Brain microvascular endothelial cell (primary cell): Measurements from ENCODE around the gene RYR2.

Experiments
- DNase-seq: peaks from one replicate; pipeline ENCODE4 v3.0.0-alpha.2; 2020
- H3K27ac ChIP-seq: fragments of 250-450 bp; sonication (Bioruptor Pico); 2 replicates; pipeline ENCODE4 v1.5.1; 2020; ENCODE audit warnings: mild to moderate bottlenecking, moderate library complexity
- H3K27me3 ChIP-seq: fragments of 250-450 bp; sonication (Bioruptor Pico); replicated peaks from 2 replicates; pipeline ENCODE4 v1.5.1; 2020; ENCODE audit warnings: mild to moderate bottlenecking
- H3K36me3 ChIP-seq: fragments of 250-450 bp; sonication (Bioruptor Pico); replicated peaks from 2 replicates; pipeline ENCODE4 v1.5.1; 2020; ENCODE audit warnings: mild to moderate bottlenecking
- H3K4me3 ChIP-seq: 2 replicates; pipeline ENCODE4 v1.5.1; 2011; ENCODE audit warnings: low read depth, mild to moderate bottlenecking, control low read depth, low read length, moderate library complexity
- CTCF ChIP-seq: IDR thresholded peaks from 2 replicates; pipeline ENCODE4 v1.5.1; 2011; ENCODE audit warnings: low read depth, mild to moderate bottlenecking, moderate library complexity, low read length, control low read depth, inconsistent platforms; ENCODE audit errors: missing control alignments
- in situ Hi-C: cut with HindIII; loops from 2 replicates; pipeline ENCODE4 v1.10.0; 2017; ENCODE audit warnings: low sequenced_read_pairs, low pct_ligation_motif_present

RYR2 gene

DNA sequence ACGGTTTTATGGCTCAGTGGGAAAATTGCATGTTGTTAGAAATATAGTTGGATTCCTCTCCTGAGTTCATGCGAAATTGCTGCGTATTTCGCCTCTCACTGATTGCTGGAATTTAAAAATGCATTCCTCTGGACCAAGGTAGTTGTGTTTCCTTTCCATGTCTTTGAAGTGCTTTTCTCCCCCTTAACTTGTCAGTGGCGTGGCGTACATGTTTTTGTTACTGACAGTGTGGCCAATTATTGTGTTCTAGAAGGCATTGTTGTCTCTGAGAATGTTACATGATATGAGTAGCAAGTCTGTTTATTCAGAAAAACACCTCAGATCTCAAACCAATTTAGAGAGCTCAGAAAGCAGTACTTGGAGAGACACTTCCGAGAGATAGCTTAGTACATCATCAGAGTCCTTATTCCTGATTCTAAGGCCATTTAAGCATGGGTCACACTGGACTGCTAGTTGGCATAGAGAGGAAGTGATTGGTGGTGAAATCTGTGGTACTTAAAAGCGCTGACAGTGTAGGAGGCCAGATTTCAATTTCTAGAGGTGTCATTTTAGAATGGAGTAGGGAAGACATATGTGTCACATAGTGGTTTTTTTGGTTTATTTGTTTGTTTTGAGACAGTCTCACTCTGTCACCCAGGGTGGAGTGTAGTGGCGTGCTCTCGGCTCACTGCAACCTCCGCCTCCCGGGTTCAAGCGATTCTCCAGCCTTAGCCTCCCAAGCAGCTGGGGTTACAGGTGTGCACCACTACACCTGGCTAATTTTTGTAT lies 184.4 kb downstream of the RYR2 start:
- Histone ChIP-seq H3K27ac (no peak overlapping the region), H3K4me3 (no peak overlapping the region), H3K27me3 (no peaks in the 10 kb centered on the region), H3K36me3 (no peaks in the 10 kb centered on the region)
- no peak for DNase-seq
- TF ChIP-seq CTCF = no peak
- in situ Hi-C loops = no loop called here

- Histone ChIP-seq H3K36me3 (no peaks in the 10 kb centered on the region), H3K4me3 (no peak overlapping the region), H3K27me3 (no peaks in the 10 kb centered on the region), H3K27ac (no peak overlapping the region)
- no peak for DNase-seq
- in situ Hi-C loops = no loop called here
- TF ChIP-seq CTCF = no peak
Measured at GRCh38 chr1:237227476-237227875, 185.5 kb downstream of the RYR2 start.

GRCh38 chr1:237228421-237228820 lies 186.4 kb downstream of the RYR2 start:
- no peak for DNase-seq

GRCh38 chr1:237229333-237229732 lies 187.3 kb downstream of the RYR2 start:
- TF ChIP-seq CTCF = no peak
- DNase-seq = no peak
- in situ Hi-C loops = no loop called here
- Histone ChIP-seq H3K27ac (no peak overlapping the region), H3K36me3 (no peaks in the 10 kb centered on the region), H3K4me3 (no peak overlapping the region), H3K27me3 (no peaks in the 10 kb centered on the region)

More at GRCh38 chr1:237228421-237228820, 186.4 kb downstream of the RYR2 start:
- in situ Hi-C loops = no loop called here
- no peak overlapping the region for H3K4me3 ChIP-seq
- no peaks in the 10 kb centered on the region for H3K36me3 ChIP-seq
- TF ChIP-seq CTCF = no peak
- no peaks in the 10 kb centered on the region for H3K27me3 ChIP-seq
- no peak overlapping the region for H3K27ac ChIP-seq

DNA sequence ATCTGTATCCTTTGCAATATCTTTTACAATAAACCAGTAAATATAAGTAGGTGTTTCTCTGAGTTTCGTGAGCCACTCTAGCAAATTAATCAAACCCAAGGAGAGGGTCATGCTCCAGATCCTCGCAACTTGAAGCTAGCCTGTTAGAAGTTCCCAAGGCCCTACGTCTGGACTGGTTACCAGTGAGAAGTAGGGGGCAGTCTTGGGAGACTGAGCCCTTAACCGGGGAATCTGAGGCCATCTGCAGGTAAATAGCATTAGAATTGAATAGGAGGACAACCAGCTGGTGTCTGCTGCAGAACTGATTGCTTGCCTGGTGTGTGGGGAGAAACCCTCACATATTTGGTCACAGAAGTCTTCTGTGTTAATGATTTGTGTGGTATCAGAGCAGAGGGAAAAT lies 190.5 kb downstream of the RYR2 start:
- Histone ChIP-seq H3K36me3 (no peaks in the 10 kb centered on the region), H3K27ac (no peak overlapping the region), H3K27me3 (no peaks in the 10 kb centered on the region), H3K4me3 (no peak overlapping the region)
- DNase-seq = no peak
- no peak for TF ChIP-seq CTCF
- in situ Hi-C loops = no loop called here

- H3K36me3 ChIP-seq = no peaks in the 10 kb centered on the region
- H3K4me3 ChIP-seq = no peak overlapping the region
- TF ChIP-seq CTCF = no peak
- no peak for DNase-seq
- in situ Hi-C loops = no loop called here
- H3K27ac ChIP-seq = no peak overlapping the region
- no peaks in the 10 kb centered on the region for H3K27me3 ChIP-seq
Measured at GRCh38 chr1:237235091-237235490, 193.1 kb downstream of the RYR2 start.
